ENCODE measurements around the gene PLK4. TPM values are rescaled to one million over a fixed set of nuclear protein-coding genes. Genes with fewer than 3 reads are reported as not detected.
A peak's percentile ranks its signal among the peaks of the same experiment; 100 is the strongest.

The PLK4 gene
- total RNA-seq, 1 experiment from 2014 or later, result 10.9 TPM

- Mint-ChIP-seq H3K4me3 (ENCODE audit: unreplicated experiment) (no peak overlapping the region), H3K27me3 (ENCODE audit: insufficient read depth, unreplicated experiment) (no peaks in the 10 kb centered on the region), H3K4me1 (ENCODE audit: insufficient read depth, unreplicated experiment) (peaks cover 11% of the 10 kb centered on the region), H3K36me3 (ENCODE audit: insufficient read depth, unreplicated experiment) (peaks cover 6% of the 10 kb centered on the region), H3K9me3 (ENCODE audit: unreplicated experiment) (peaks cover 30% of the 10 kb centered on the region), H3K27ac (ENCODE audit: low read depth, unreplicated experiment) (no peak overlapping the region)
- TF ChIP-seq CTCF (IDR thresholded peaks at IDR 0.05; ENCODE audit: unreplicated experiment), result no peak
- no TSS peak for BruUV-seq (replicated peaks)
- DNase-seq (ENCODE audit: unreplicated experiment), result no peak
- intact Hi-C loops (cut with micrococcal nuclease), result no loop called here
- CTCF ChIA-PET, result no interaction called here
- POLR2A ChIA-PET, result no interaction called here
Measured at GRCh38 chr4:127852661-127853060, 28.0 kb upstream of the PLK4 start.

- DNase-seq (ENCODE audit: unreplicated experiment), result no peak
- no TSS peak for BruUV-seq (replicated peaks)
- peak overlapping the region; percentile 31 for H3K27ac Mint-ChIP-seq (ENCODE audit: low read depth, unreplicated experiment)
- ChIA-PET POLR2A (interaction anchor here (0.9 kb wide), 2 partner anchors 19 to 24 kb away, joined by 3 to 4 read pairs; partner anchors contain the start of gene PLK4), CTCF (no interaction called here)
- peaks cover 18% of the 10 kb centered on the region for H3K9me3 Mint-ChIP-seq (ENCODE audit: unreplicated experiment)
- H3K27me3 Mint-ChIP-seq (ENCODE audit: insufficient read depth, unreplicated experiment), result no peaks in the 10 kb centered on the region
- no peaks in the 10 kb centered on the region for H3K36me3 Mint-ChIP-seq (ENCODE audit: insufficient read depth, unreplicated experiment)
- TF ChIP-seq CTCF (IDR thresholded peaks at IDR 0.05; ENCODE audit: unreplicated experiment), result no peak
- intact Hi-C loops (cut with micrococcal nuclease), result no loop called here
- H3K4me3 Mint-ChIP-seq (ENCODE audit: unreplicated experiment), result no peak overlapping the region
- peaks cover 12% of the 10 kb centered on the region for H3K4me1 Mint-ChIP-seq (ENCODE audit: insufficient read depth, unreplicated experiment)
Measured at GRCh38 chr4:127856196-127856812, 24.4 kb upstream of the PLK4 start.

- ChIA-PET POLR2A (interaction anchor here (0.9 kb wide), 1 partner anchor 23 kb away, joined by 4 read pairs; the partner anchor contains the start of gene PLK4), CTCF (no interaction called here)
- intact Hi-C loops (cut with micrococcal nuclease), result no loop called here
- BruUV-seq (replicated peaks), result no TSS peak
- peak overlapping the region; percentile 33 for H3K4me3 Mint-ChIP-seq (ENCODE audit: unreplicated experiment)
- peak; percentile 63 for DNase-seq (ENCODE audit: unreplicated experiment)
- peaks cover 12% of the 10 kb centered on the region for H3K4me1 Mint-ChIP-seq (ENCODE audit: insufficient read depth, unreplicated experiment)
- no peaks in the 10 kb centered on the region for H3K36me3 Mint-ChIP-seq (ENCODE audit: insufficient read depth, unreplicated experiment)
- no peak for TF ChIP-seq CTCF (IDR thresholded peaks at IDR 0.05; ENCODE audit: unreplicated experiment)
- H3K27me3 Mint-ChIP-seq (ENCODE audit: insufficient read depth, unreplicated experiment), result no peaks in the 10 kb centered on the region
- peak overlapping the region; percentile 31 for H3K27ac Mint-ChIP-seq (ENCODE audit: low read depth, unreplicated experiment)
- H3K9me3 Mint-ChIP-seq (ENCODE audit: unreplicated experiment), result peaks cover 19% of the 10 kb centered on the region
Measured at GRCh38 chr4:127856813-127857447, 23.8 kb upstream of the PLK4 start.

GRCh38 chr4:127857641-127858040, 23.1 kb upstream of the PLK4 start:
- H3K36me3 Mint-ChIP-seq (ENCODE audit: insufficient read depth, unreplicated experiment), result no peaks in the 10 kb centered on the region
- H3K27ac Mint-ChIP-seq (ENCODE audit: low read depth, unreplicated experiment), result no peak overlapping the region
- H3K9me3 Mint-ChIP-seq (ENCODE audit: unreplicated experiment), result peaks cover 24% of the 10 kb centered on the region
- DNase-seq (ENCODE audit: unreplicated experiment), result no peak
- peaks cover 12% of the 10 kb centered on the region for H3K4me1 Mint-ChIP-seq (ENCODE audit: insufficient read depth, unreplicated experiment)
- BruUV-seq (replicated peaks), result no TSS peak
- intact Hi-C loops (cut with micrococcal nuclease), result no loop called here
- ChIA-PET POLR2A (no interaction called here), CTCF (no interaction called here)
- no peaks in the 10 kb centered on the region for H3K27me3 Mint-ChIP-seq (ENCODE audit: insufficient read depth, unreplicated experiment)
- no peak for TF ChIP-seq CTCF (IDR thresholded peaks at IDR 0.05; ENCODE audit: unreplicated experiment)
- no peak overlapping the region for H3K4me3 Mint-ChIP-seq (ENCODE audit: unreplicated experiment)

Data from MCF 10A (cell line).